Activated CD8-positive, alpha-beta T cell treated with anti-CD3 and anti-CD28 coated beads, Interleukin-2, amount 10 ng/mL, durations not matched to agents 7 days and 5 days (primary cell): ENCODE results near the gene BMP5. TPM values are rescaled to one million over a fixed set of nuclear protein-coding genes. Genes with fewer than 3 reads are reported as not detected.

Experiments used
- ATAC-seq: fragments of 150-1000 bp; cut with Tn5 transposase; one replicate; pipeline ENCODE4 v1.10.0; 2021; ENCODE audit warnings: moderate library complexity
- CTCF ChIA-PET: fragments of 350-600 bp; sonication (Branson Sonifier 250); formaldehyde crosslinking; loops from one replicate; lab custom pipeline; 2021; ENCODE audit warnings: antibody characterized with exemption; lab: Charles Lee
- POLR2A ChIA-PET: fragments of 350-600 bp; sonication (Branson Sonifier 250); formaldehyde crosslinking; loops from one replicate; lab custom pipeline; 2021; ENCODE audit warnings: antibody characterized with exemption; lab: Charles Lee
- DNase-seq: peaks from one replicate; pipeline ENCODE4 v3.0.0-alpha.2; 2020
- H3K27ac Mint-ChIP-seq: one replicate; pipeline ENCODE4 v1.8.0; 2021; ENCODE audit warnings: mild to moderate bottlenecking, mixed read lengths
- H3K27me3 Mint-ChIP-seq: one replicate; pipeline ENCODE4 v1.8.0; 2021; ENCODE audit warnings: low read depth, mixed read lengths
- H3K36me3 Mint-ChIP-seq: one replicate; pipeline ENCODE4 v1.8.0; 2021; ENCODE audit warnings: low read depth, mixed read lengths
- H3K4me1 Mint-ChIP-seq: one replicate; pipeline ENCODE4 v1.8.0; 2021; ENCODE audit warnings: low read depth, mixed read lengths
- H3K4me3 Mint-ChIP-seq: one replicate; pipeline ENCODE4 v1.8.0; 2021; ENCODE audit warnings: mild to moderate bottlenecking, mixed read lengths
- H3K9me3 Mint-ChIP-seq: one replicate; pipeline ENCODE4 v1.8.0; 2022; ENCODE audit warnings: mixed read lengths; ENCODE audit not compliant: insufficient read depth
- total RNA-seq, 2 experiments: library from RNA; stranded (reverse); gene quantifications; one replicate each; pipeline ENCODE4 v1.2.3, GENCODE V29; 2021

The BMP5 gene
- total RNA-seq, 2 experiments from 2014 or later = not detected

DNA sequence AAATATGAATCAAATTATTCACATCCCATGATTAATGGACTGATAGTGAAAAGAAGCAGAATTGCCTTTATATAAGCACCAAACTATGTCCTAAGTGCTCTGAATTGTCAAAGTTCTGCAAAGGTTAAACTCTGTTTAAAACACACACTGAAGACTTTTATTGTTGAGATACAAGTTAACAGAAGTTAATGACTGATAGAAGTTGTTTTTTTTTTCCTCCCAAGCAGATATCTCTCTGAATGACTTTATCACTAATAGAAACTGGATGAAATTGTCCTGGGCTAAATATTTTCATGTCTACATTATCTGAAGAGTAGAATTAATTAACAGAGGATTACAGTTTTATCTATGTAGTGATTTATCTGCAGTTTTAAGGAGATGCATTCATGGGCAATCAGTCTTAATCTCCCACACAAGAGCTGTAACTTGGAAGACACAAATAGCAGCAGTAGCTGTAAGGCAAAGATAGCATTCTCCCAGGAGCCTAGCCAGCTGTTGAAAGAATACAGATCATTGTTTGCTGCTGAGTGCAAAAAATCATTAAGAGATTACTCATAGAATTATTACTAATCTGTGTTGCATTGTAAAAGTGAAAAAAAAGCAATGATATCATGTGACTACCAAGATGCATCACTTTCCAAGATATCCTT is 49.9 kb downstream of the BMP5 start:
- POLR2A ChIA-PET = no interaction called here
- CTCF ChIA-PET = no interaction called here
- no peak for ATAC-seq
- H3K9me3 Mint-ChIP-seq = no peaks in the 10 kb centered on the region
- no peaks in the 10 kb centered on the region for H3K4me1 Mint-ChIP-seq
- no peak overlapping the region for H3K4me3 Mint-ChIP-seq
- H3K27ac Mint-ChIP-seq = no peak overlapping the region
- no peaks in the 10 kb centered on the region for H3K36me3 Mint-ChIP-seq
- DNase-seq = no peak
- no peaks in the 10 kb centered on the region for H3K27me3 Mint-ChIP-seq

DNA sequence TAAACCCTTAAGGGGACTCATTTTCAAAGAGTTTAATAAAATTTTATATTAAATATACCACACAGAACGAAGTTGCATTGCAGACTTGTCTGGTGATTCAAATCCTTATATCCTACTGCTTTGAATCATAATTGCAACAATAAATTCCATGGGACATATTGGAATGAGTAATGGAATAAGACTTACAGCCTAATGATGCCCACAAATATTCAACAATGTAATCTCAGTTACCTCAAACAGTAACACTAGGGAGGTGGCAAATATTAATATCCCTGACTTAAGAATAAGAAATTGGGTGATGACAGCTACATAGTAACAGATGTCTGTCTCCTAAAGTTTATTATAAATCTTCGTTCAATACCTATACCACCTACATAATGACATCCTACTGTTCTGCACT is 52.6 kb downstream of the BMP5 start:
- H3K9me3 Mint-ChIP-seq = peaks cover 7% of the 10 kb centered on the region
- no peaks in the 10 kb centered on the region for H3K36me3 Mint-ChIP-seq
- H3K4me1 Mint-ChIP-seq = no peaks in the 10 kb centered on the region
- ATAC-seq = no peak
- H3K4me3 Mint-ChIP-seq = no peak overlapping the region
- CTCF ChIA-PET = no interaction called here
- POLR2A ChIA-PET = no interaction called here
- no peak overlapping the region for H3K27ac Mint-ChIP-seq
- H3K27me3 Mint-ChIP-seq = no peaks in the 10 kb centered on the region
- no peak for DNase-seq

DNA sequence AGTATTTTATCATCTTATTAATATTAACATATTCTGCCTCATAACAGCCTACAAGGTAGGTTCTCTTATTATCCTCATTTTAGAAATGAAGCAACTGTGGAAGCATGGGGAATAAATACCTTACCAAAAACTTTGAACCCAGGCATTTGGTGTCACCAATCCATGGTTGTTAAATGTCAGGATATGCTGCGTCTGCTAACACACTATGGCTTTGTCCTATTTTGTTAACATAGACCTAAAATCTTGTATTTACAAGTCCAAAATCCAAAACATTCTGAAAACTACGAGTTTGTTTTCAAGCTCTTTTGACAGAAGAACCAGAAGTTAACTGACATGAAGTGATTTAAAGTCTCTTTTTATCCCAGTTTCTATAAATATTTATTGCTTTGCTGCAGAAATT is 53.4 kb downstream of the BMP5 start:
- no peak overlapping the region for H3K27ac Mint-ChIP-seq
- ChIA-PET CTCF (no interaction called here), POLR2A (no interaction called here)
- peaks cover 7% of the 10 kb centered on the region for H3K9me3 Mint-ChIP-seq
- DNase-seq (no peak), ATAC-seq (no peak)
- no peaks in the 10 kb centered on the region for H3K36me3 Mint-ChIP-seq
- H3K4me3 Mint-ChIP-seq = no peak overlapping the region
- H3K4me1 Mint-ChIP-seq = no peaks in the 10 kb centered on the region
- no peaks in the 10 kb centered on the region for H3K27me3 Mint-ChIP-seq

DNA sequence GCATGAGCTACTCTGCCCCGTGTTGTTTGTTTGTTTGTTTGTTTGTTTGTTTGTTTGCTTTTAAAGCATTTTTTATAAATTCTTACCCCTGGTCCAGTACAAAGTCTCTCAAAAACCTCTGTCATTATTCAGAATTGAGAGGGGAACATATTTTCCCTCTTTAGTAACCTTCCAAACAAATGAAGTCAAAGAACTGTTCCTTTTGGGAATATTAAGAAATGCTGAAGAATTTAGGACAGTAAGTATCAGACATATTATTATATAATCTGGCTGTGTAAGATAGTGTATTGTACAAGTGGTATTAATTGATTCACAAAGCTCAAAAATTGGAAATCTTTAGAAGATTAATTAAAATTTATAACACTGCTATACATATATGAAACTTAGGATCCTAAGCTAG is 54.7 kb downstream of the BMP5 start:
- POLR2A ChIA-PET = no interaction called here

DNA sequence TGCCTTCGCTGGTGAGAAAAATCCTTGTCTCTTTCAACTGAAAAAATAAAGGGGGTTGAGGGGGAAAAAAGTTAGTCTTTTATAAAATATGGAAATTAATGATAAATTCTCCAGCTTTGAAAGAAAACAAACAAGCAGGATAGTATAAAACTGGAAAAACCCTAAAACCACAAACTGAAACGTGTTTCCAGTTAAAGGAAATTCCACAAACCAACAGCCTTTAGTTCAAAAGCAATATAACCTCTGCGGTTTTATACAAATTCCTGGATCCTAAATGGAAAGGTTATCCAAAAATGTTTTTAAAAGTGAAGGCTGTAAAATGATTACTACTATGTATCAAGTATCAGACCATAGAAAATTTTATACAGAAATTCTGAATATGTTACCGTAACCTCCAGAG is 55.6 kb downstream of the BMP5 start:
- peaks cover 7% of the 10 kb centered on the region for H3K9me3 Mint-ChIP-seq
- H3K27ac Mint-ChIP-seq = no peak overlapping the region
- no peaks in the 10 kb centered on the region for H3K4me1 Mint-ChIP-seq
- no peaks in the 10 kb centered on the region for H3K36me3 Mint-ChIP-seq
- no peaks in the 10 kb centered on the region for H3K27me3 Mint-ChIP-seq
- ChIA-PET POLR2A (no interaction called here), CTCF (no interaction called here)
- no peak for DNase-seq
- no peak overlapping the region for H3K4me3 Mint-ChIP-seq
- no peak for ATAC-seq

More for the DNA sequence above, 54.7 kb downstream of the BMP5 start:
- DNase-seq (no peak), ATAC-seq (no peak)
- CTCF ChIA-PET = no interaction called here
- Mint-ChIP-seq H3K36me3 (no peaks in the 10 kb centered on the region), H3K4me1 (no peaks in the 10 kb centered on the region), H3K4me3 (no peak overlapping the region), H3K27me3 (no peaks in the 10 kb centered on the region), H3K27ac (no peak overlapping the region), H3K9me3 (peaks cover 7% of the 10 kb centered on the region)

DNA sequence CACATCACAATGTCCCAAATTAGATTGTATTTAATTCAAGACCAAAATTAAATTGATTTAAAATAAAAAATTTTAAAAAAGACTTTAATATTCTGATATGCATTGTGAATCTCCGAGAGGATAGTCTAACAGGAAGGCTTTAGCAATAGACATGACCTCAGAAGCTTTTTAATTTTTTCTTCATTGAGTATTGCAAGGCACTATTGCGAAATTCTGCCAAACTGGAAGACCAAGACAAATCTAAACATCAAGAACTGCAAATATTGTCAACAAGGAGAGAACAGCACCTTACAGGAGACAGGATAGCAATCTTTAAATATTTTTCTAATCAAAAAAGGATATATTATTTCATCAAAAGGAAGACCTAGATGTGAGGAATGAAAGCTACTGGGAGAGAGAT is 56.9 kb downstream of the BMP5 start:
- Mint-ChIP-seq H3K4me1 (no peaks in the 10 kb centered on the region), H3K27me3 (no peaks in the 10 kb centered on the region), H3K9me3 (peaks cover 7% of the 10 kb centered on the region), H3K36me3 (no peaks in the 10 kb centered on the region), H3K4me3 (no peak overlapping the region), H3K27ac (no peak overlapping the region)
- ATAC-seq (no peak), DNase-seq (no peak)
- ChIA-PET CTCF (no interaction called here), POLR2A (no interaction called here)

DNA sequence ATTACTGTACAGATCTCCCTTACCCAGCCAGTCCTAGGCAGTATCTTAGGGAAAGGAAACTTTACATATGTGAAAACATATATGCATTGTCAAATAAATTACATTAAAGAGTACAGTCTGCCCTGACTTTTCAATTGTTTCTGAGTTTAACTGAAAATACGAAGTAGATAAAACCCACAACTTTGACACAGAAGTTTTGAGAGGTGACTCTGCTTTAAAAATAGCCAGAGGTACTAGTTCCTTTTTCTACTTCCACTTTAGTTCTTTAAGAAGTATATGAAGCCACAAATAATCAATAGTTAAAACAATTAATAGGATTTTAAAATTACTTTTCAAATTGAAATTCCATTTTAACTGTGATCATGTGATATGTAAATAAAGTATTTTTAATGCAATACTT is 62.9 kb downstream of the BMP5 start:
- ATAC-seq (no peak), DNase-seq (no peak)
- H3K4me1 Mint-ChIP-seq = no peaks in the 10 kb centered on the region
- CTCF ChIA-PET = no interaction called here
- no peak overlapping the region for H3K27ac Mint-ChIP-seq
- H3K9me3 Mint-ChIP-seq = peaks cover 4% of the 10 kb centered on the region
- POLR2A ChIA-PET = no interaction called here
- H3K4me3 Mint-ChIP-seq = no peak overlapping the region
- H3K27me3 Mint-ChIP-seq = no peaks in the 10 kb centered on the region
- no peaks in the 10 kb centered on the region for H3K36me3 Mint-ChIP-seq

DNA sequence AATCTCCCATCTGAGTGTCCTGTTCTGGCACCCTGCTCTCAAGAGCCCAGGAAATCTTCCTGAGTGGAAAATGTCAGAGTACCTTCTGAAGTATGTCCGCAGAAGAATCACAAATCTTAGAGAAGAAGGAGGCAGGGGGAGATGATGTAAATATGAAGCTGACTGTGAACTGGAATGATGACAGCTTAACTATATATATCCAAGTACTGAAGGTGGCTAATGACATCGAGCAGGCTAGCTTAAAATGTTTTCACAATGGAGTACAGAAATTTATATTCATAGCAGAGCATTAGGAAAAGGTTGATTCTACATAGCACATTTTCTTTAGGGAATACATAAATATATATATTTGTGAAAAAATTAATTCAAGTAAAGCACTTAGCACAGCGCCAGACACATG is 64.3 kb downstream of the BMP5 start:
- H3K27me3 Mint-ChIP-seq = no peaks in the 10 kb centered on the region
- ChIA-PET POLR2A (no interaction called here), CTCF (no interaction called here)
- ATAC-seq (no peak), DNase-seq (no peak)
- no peaks in the 10 kb centered on the region for H3K36me3 Mint-ChIP-seq
- no peaks in the 10 kb centered on the region for H3K4me1 Mint-ChIP-seq
- peaks cover 4% of the 10 kb centered on the region for H3K9me3 Mint-ChIP-seq
- H3K27ac Mint-ChIP-seq = no peak overlapping the region
- H3K4me3 Mint-ChIP-seq = no peak overlapping the region

DNA sequence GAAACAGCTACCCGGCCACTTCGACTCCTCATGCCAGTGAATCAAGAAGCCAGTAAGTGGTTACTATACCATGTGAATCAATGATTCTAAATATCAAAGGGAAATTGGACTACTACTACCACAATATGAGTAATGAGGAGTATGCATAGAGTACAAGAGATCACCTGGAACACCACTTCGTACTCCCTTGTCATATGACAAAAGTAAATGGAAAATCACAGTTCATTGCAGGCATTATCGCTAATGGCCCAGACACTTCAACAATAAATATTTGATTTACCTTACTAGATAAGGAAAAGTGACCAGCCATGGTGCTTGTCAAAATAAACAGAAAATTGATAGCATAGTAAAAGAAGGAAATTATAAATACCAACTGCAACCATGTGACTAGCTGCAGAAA is 73.1 kb downstream of the BMP5 start:
- H3K27ac Mint-ChIP-seq = no peak overlapping the region
- no peaks in the 10 kb centered on the region for H3K27me3 Mint-ChIP-seq
- ATAC-seq (no peak), DNase-seq (no peak)
- H3K4me1 Mint-ChIP-seq = no peaks in the 10 kb centered on the region
- CTCF ChIA-PET = no interaction called here
- no peak overlapping the region for H3K4me3 Mint-ChIP-seq
- no peaks in the 10 kb centered on the region for H3K36me3 Mint-ChIP-seq
- POLR2A ChIA-PET = no interaction called here
- peaks cover 4% of the 10 kb centered on the region for H3K9me3 Mint-ChIP-seq

DNA sequence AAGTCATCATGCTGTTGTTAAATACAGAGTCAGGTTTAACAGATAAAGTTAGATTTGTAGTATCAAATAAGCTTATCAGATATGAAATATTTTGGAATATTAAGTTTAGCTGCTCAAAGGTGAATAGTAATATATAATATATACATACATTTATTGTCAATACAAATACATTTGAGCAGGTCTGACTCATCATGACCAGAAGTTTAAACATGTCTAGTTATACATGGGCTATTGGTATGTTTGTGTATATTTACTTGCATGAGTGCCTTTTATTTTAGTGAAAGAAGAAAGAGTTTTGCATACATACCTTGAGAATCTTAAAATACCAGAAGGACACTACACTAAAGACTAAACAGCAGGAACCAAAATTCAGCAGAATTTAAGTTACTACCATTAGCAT is 76.8 kb downstream of the BMP5 start:
- no peak for DNase-seq
- ChIA-PET POLR2A (no interaction called here), CTCF (no interaction called here)
- no peaks in the 10 kb centered on the region for H3K27me3 Mint-ChIP-seq
- no peak overlapping the region for H3K4me3 Mint-ChIP-seq
- ATAC-seq = no peak
- no peak overlapping the region for H3K27ac Mint-ChIP-seq
- H3K4me1 Mint-ChIP-seq = no peaks in the 10 kb centered on the region
- no peaks in the 10 kb centered on the region for H3K36me3 Mint-ChIP-seq
- H3K9me3 Mint-ChIP-seq = peaks cover 4% of the 10 kb centered on the region

DNA sequence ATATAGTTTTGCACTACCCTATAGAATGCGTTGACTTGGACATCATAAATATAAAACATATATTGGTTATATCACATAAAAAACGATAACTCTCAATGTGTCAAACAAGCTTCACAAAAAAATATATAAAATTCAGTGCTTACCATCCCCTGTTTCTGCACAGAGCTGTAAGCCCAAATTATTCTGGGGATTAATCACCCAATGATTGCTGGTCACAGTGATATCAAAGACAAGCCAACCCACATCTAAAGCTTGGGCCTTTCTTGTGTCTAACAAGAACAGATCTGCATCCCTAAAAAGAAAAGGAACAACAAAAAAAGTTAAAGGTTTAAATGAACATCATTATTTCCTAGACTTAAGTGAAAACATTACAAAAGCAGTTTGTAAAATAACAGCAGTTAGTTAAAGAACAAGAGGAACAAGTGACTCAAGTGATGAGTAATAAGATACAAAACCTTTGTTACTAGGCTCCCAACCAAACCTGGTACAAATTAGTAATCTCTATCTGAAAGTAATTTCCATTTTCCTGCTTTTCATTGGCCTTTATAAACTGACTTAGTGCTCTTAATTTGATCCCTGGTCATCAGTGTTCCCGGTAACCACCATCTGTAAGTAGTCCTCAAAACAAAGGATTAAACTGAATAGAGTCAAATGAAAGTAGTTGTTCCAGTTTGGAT is 81.1 kb downstream of the BMP5 start:
- H3K27me3 Mint-ChIP-seq = no peaks in the 10 kb centered on the region
- CTCF ChIA-PET = no interaction called here
- DNase-seq (no peak), ATAC-seq (no peak)
- no peak overlapping the region for H3K27ac Mint-ChIP-seq
- no peaks in the 10 kb centered on the region for H3K36me3 Mint-ChIP-seq
- no peak overlapping the region for H3K4me3 Mint-ChIP-seq
- POLR2A ChIA-PET = no interaction called here
- H3K9me3 Mint-ChIP-seq = peaks cover 4% of the 10 kb centered on the region
- no peaks in the 10 kb centered on the region for H3K4me1 Mint-ChIP-seq

DNA sequence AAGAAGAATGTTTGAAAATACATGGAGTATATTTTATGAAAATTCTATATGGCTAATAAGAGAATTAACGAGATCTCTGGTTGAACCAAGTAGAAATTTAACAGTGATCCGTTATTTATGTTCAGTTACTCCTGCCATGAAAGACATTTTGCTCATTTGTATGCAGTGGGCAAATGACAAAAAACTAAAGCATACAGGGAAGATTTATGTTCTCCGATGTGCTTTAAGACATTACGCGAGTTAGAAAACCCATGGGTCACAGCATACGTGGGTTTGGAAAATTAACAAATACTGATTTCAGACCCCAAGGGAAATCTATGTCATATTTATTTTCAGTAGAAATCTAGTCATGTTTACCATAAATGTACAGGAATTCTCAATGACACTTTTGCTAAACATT is 90.1 kb downstream of the BMP5 start:
- H3K36me3 Mint-ChIP-seq = no peaks in the 10 kb centered on the region
- no peak for DNase-seq

DNA sequence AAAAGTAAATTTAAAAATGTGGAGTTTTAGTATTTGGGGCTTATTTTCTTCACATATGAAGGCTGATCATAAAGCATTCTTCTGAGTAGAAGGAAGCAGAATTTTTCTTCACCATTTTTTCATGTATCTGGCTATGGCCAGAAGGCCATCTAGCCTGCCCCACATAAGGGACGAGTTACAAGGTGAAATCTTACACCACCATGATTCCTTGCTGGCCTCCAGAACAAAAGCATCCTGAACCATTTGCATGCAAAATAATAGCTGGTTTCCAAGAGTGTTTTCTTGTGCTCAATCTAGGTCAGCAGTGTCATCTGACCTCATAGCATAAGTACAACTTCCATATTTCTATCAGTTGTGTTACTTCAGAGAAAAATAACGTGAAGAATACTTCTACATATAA is 93.1 kb downstream of the BMP5 start:
- peaks cover 2% of the 10 kb centered on the region for H3K9me3 Mint-ChIP-seq
- ATAC-seq (no peak), DNase-seq (no peak)
- no peaks in the 10 kb centered on the region for H3K36me3 Mint-ChIP-seq
- POLR2A ChIA-PET = no interaction called here
- CTCF ChIA-PET = no interaction called here
- no peaks in the 10 kb centered on the region for H3K27me3 Mint-ChIP-seq
- H3K4me1 Mint-ChIP-seq = no peaks in the 10 kb centered on the region
- H3K4me3 Mint-ChIP-seq = no peak overlapping the region
- H3K27ac Mint-ChIP-seq = no peak overlapping the region

More for the DNA sequence above, 90.1 kb downstream of the BMP5 start:
- Mint-ChIP-seq H3K4me3 (no peak overlapping the region), H3K27ac (no peak overlapping the region), H3K9me3 (peaks cover 2% of the 10 kb centered on the region), H3K27me3 (no peaks in the 10 kb centered on the region), H3K4me1 (no peaks in the 10 kb centered on the region)
- CTCF ChIA-PET = no interaction called here
- POLR2A ChIA-PET = no interaction called here
- no peak for ATAC-seq
